Stimulated activated CD4-positive, alpha-beta T cell treated with anti-CD3 and anti-CD28 coated beads, Interleukin-1b, Interleukin-23, amount 100 ng/mL, for 24 hours (primary cell): Measurements from ENCODE around the gene GTF2H4.
"Not testable (repeated sequence)": the region's sequence is repeated elsewhere in the genome, so short reads cannot be mapped to it uniquely, and the experiment has no call there.

Experiments
- DNase-seq, 4 experiments: peaks; one replicate each; pipeline ENCODE4 v3.0.0-alpha.2; 2020; ENCODE audit warnings: low read depth in 4 of 4, low spot score in 1 of 4

GTF2H4 gene

GRCh38 chr6:30917487-30917886 lies 9.5 kb downstream of the GTF2H4 start:
- no peak for DNase-seq

DNA sequence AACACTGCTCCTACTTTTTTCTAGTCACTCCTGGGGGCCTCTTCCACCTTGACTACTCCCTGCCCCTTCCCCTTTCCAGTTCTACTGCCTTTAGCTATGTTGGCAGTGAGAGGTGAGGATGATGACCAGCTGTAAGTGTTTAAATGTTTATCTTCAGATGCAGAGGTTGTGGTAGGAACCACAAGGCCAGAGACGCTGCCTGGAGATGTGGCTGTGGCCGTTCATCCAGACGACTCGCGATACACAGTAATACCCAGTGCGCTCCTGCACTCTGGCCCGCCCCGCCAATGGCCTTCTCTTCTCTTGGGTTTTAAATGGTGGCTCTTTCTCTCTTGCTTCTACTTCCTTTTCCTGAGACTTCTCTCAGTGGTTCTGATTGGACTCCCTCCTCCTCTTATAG lies 10.7 kb downstream of the GTF2H4 start:
- no peak for DNase-seq

GRCh38 chr6:30922447-30922852 lies 14.4 kb downstream of the GTF2H4 start:
- DNase-seq = no peak

- DNase-seq = not testable (repeated sequence)
Measured at GRCh38 chr6:30924040-30924627, 16.1 kb downstream of the GTF2H4 start.

DNA sequence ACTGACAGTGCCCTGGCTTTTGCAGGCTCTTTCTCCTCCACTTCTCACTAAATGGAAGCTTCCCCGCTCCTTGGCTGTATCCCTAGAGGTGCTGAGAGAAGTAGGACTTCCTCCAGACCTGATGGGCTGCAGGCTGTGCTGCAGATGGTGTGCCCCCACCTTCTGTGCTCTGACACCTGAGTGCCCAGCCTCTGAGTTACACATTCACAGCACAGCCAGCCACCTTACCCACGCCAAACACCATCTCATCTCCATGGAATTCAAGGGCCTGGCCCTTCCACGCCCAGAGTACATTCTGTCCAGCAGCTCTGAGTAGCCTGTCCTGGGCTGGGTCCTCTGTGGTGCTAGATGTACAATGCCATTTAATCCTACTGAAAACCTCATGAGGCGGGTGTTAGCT lies 18.6 kb downstream of the GTF2H4 start:
- no peak for DNase-seq

DNA sequence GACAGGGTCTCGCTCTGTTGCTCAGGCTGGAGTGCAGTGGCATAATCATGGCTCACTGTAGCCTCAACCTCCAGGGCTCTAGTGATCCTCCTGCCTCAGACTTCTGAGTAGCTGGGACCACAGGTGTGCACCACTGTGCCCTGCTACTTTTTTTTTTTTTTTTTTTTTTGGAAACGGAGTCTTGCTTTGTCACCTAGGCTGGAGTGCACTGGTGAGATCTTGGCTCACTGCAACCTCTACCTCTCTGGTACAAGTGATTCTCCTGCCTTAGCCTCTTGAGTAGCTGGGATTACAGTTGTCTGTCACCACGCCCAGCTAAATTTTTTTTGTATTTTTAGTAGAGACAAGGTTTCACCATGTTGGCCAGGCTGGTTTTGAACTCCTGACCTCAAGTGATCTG lies 19.1 kb downstream of the GTF2H4 start:
- not testable (repeated sequence) for DNase-seq

GRCh38 chr6:30928677-30929076 lies 20.7 kb downstream of the GTF2H4 start:
- no peak for DNase-seq

GRCh38 chr6:30930506-30930905 lies 22.5 kb downstream of the GTF2H4 start:
- DNase-seq = no peak

GRCh38 chr6:30931272-30931671 lies 23.3 kb downstream of the GTF2H4 start:
- DNase-seq = no peak

DNA sequence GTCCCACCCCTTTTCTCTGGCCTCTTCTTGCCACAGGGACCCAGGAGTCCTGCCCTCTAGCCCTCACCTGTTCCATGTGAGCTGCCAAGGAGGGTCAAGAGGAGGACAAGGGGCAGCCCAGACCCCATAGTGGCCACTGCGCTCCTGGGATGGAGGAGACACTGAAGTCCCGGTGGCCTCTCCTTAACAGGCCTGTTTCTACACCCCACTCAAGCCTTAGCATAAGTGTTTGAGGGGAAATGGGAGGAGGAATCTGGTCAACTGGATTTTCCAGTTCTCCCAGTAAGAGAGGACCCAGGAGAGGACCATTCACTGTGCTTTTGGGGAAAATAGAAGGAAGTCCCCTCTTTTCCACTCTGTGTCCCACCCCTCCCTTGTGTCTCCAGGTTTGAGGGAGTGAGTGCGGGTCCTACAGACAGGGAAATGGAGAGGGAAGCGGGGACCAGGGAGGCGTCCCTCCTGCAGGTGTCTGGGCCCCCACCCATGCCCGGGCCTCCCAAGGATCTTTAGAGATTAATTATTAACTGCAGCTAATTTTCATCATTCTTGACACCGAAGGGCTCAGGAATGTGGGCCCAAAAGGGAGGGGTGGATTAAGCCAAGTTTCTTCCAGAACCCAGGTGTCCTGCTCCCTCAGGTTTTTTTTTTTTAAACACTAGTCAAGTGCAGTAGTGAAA lies 24.1 kb downstream of the GTF2H4 start, which contains the start of gene SFTA2:
Gene SFTA2 (minus strand): TSS at position 202 of the 677 bp plus-strand sequence. CDS start 74 bp downstream, at position 128.
- DNase-seq = no peak

GRCh38 chr6:30932665-30933365 lies 24.8 kb downstream of the GTF2H4 start:
- no peak for DNase-seq

DNA sequence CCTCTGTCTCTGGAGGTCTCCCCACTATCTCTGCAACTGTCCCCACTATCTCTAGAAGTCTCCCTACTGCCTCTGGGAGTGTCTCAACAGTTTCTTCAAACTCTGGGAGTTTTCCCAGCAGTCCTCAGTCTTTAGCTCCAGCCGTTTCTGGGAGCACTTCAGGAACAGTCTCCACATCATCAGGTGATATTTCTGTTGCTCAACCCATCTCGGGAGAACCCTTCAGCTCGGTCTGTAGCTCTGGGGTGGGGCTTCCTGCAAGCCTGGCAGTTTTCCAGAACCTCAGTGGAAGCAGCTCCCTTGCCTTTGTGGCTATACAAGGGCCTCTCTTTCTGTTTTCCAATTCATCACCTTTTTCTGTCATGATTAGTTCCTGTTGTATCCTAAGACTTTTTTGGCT lies 27.0 kb downstream of the GTF2H4 start:
- no peak for DNase-seq

- DNase-seq = no peak
Measured at GRCh38 chr6:30937265-30937664, 29.3 kb downstream of the GTF2H4 start.

GRCh38 chr6:30938730-30939129 lies 30.7 kb downstream of the GTF2H4 start:
- no peak for DNase-seq

DNA sequence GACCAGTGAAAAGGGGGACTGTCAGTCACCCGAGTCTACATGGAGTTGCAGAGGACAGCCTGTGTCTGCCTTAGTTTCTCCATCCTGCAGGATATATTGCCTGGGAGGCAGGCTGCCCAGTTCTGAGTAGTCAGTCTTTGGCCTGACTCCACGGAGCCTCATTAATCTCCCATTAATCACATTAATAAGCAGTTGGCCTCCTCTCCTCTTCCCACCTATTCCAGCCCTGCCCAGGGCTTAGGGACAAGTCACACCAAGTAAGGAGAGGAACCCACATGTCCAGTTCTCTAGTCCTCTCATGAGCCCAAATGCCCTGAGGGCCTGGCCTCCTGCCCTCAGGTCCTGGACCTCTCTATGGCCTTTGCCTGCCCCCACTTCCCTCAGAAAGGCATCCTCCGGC lies 31.5 kb downstream of the GTF2H4 start:
- DNase-seq = no peak

- no peak for DNase-seq
Measured at GRCh38 chr6:30940361-30940986, 32.5 kb downstream of the GTF2H4 start, which contains the start of gene MUCL3. MUCL3 (plus strand) TSS chr6:30940973; CDS start chr6:30941000, 27 bp downstream.

DNA sequence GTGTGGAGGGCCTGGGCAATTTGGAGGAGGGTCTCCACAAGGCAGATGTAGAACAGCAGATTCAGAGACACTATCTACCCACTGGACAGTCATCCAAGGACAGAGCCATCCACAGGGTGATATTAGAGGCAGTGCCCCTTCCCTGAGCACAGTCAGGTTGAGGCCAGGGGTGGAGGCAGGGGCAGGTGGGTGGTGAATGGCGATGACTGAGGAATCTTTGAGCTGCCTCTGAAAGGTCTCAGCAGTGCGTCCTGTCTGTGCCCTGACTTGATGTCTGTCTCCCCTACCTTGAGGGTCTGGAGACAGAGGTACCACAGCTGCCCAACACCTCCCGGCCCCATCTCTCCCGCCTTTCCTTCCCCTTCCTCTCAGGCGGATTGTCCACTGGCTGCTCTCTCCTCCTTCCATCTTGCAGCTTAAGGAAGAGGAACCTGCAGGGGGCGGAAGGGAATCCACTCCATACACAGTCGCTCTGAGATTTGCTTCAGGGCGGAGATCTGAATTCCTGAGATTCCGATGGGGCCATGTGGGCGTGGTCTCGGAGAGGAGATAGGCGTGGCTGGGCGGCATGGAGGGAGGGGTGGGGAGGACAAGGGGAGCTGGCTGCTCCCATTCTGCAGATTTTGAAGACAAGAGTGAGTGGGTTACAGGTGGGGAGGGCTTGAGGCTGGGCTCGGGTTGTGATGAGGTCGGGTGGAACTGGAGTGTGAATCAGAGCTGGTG lies 34.5 kb downstream of the GTF2H4 start:
- DNase-seq = no peak

DNA sequence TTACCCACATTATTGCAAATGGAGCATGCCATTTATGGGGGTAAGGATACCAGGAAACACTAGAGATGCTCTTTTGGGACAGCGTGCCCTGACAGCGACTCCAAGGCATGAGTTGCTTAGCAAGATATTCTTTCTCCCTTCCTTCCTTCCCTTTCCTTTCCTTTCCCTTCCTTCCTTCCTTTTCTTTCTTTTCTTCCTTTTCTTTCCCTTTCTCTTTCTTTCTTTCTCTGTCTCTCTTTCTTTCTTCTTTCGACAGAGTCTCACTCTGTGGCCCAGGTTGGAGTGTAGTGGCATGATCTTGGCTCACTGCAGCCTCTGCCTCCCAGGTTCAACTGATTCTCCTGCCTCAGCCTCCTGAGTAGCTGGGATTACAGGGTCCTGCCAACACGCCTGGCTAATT lies 36.0 kb downstream of the GTF2H4 start:
- no peak for DNase-seq

GRCh38 chr6:30945281-30945680 lies 37.3 kb downstream of the GTF2H4 start:
- DNase-seq = no peak

DNA sequence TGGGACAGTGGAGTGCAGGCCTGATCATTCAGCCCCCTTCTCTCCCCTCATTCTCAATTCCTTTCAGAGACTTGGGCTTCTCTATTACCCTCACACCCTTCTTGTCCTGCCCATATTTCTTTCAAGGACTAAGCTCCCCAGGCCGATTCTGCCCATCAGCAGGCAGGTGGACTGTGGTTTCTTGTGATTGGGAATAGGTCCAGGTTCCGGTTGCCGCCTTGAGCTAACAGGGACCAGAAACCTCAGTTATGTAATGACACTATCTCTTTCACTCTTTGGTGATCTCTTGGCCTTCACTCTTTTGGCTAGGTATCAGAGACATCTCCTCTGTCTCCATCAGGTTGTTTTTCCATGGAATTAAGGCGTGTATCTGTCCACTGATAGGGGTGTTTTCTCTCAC lies 39.2 kb downstream of the GTF2H4 start:
- no peak for DNase-seq

GRCh38 chr6:30948811-30949210 lies 40.8 kb downstream of the GTF2H4 start:
- no peak for DNase-seq
